B cell (primary cell): ENCODE results near the gene TSEN34. TPM values are rescaled to one million over a fixed set of nuclear protein-coding genes. Genes with fewer than 3 reads are reported as not detected.

Experiments
- ATAC-seq: fragments of 200-7000 bp; cut with Tn5 transposase; one replicate; pipeline ENCODE4 v1.10.0; 2021; ENCODE audit warnings: low read depth, mild to moderate bottlenecking, moderate number of reproducible peaks, moderate library complexity
- CTCF ChIA-PET: fragments of 350-600 bp; sonication (Branson Sonifier 250); formaldehyde crosslinking; loops from one replicate; lab custom pipeline; 2021; ENCODE audit warnings: antibody characterized with exemption, inconsistent platforms; lab: Charles Lee
- POLR2A ChIA-PET: fragments of 350-600 bp; sonication (Branson Sonifier 250); formaldehyde crosslinking; loops from one replicate; lab custom pipeline; 2021; ENCODE audit warnings: antibody characterized with exemption; lab: Charles Lee
- DNase-seq: peaks from one replicate; pipeline ENCODE4 v3.0.0; 2013
- H2AFZ ChIP-seq: 2 replicates; pipeline ENCODE4 v1.6.1; 2012; ENCODE audit warnings: mild to moderate bottlenecking, low read depth, low read length; ENCODE audit not compliant: insufficient read depth, poor library complexity, severe bottlenecking
- H3K27ac ChIP-seq, 2 donors: 1 replicate in 1 of 2; 2 replicates in 1 of 2; pipeline ENCODE4 v1.5.1; 2012 to 2013; ENCODE audit warnings: low read length in 2 of 2, mild to moderate bottlenecking in 2 of 2, moderate library complexity in 1 of 2
- H3K27me3 ChIP-seq, 4 experiments: fragments of 200-600 bp in 1 of 4; sonication (generic) in 1 of 4; replicated peaks in 1 of 4; 1 replicate in 2 of 4; 2 replicates in 2 of 4; pipeline versions ENCODE4 v1.6.1 to v1.7.0; 2013 to 2016; ENCODE audit warnings: low read length in 3 of 4, mild to moderate bottlenecking in 2 of 4, mixed read lengths in 1 of 4, moderate library complexity in 1 of 4; ENCODE audit not compliant: insufficient read depth in 4 of 4, control insufficient read depth in 3 of 4; ENCODE audit errors: control extremely low read depth in 1 of 4
- H3K36me3 ChIP-seq, 2 experiments: replicated peaks in 1 of 2; 1 replicate in 1 of 2; 2 replicates in 1 of 2; pipeline versions ENCODE4 v1.6.1 to v1.7.1; 2013; ENCODE audit warnings: low read length in 1 of 2; ENCODE audit not compliant: insufficient read depth in 2 of 2, control insufficient read depth in 1 of 2; ENCODE audit errors: control extremely low read depth in 1 of 2, extremely low read depth in 1 of 2
- H3K4me1 ChIP-seq, 2 donors: fragments of 200-600 bp in 1 of 2; sonication (generic) in 1 of 2; 1 replicate in 1 of 2; 2 replicates in 1 of 2; pipeline versions ENCODE4 v1.5.1 to v1.6.1; 2013 to 2017; ENCODE audit warnings: low read length in 2 of 2; ENCODE audit not compliant: control insufficient read depth in 2 of 2, insufficient read depth in 2 of 2
- H3K4me2 ChIP-seq: replicated peaks from 2 replicates; pipeline ENCODE3; 2012; ENCODE audit warnings: mild to moderate bottlenecking, low read depth, low read length; ENCODE audit not compliant: poor library complexity, severe bottlenecking
- H3K4me3 ChIP-seq, 5 experiments: fragments of 200-600 bp in 1 of 5; sonication (generic) in 1 of 5; 1 replicate in 3 of 5; 2 replicates in 2 of 5; pipeline versions ENCODE4 v1.5.1 to v1.7.0; 2011 to 2016; ENCODE audit warnings: low read length in 4 of 5, mild to moderate bottlenecking in 4 of 5, low read depth in 2 of 5, control low read depth in 1 of 5, moderate library complexity in 1 of 5; ENCODE audit not compliant: insufficient read depth in 1 of 5; ENCODE audit errors: control extremely low read depth in 1 of 5, extremely low read depth in 1 of 5
- H3K79me2 ChIP-seq: fragments of 200-600 bp; sonication (generic); one replicate; pipeline ENCODE4 v1.6.0; 2016; ENCODE audit warnings: low read length; ENCODE audit not compliant: control insufficient read depth, insufficient read depth
- H3K9ac ChIP-seq: fragments of 200-600 bp; sonication (generic); 2 replicates; pipeline ENCODE4 v1.6.1; 2017; ENCODE audit warnings: mild to moderate bottlenecking, low read length, moderate library complexity
- H3K9me3 ChIP-seq, 3 donors: one replicate each; pipeline versions ENCODE4 v1.6.1 to v1.7.1; 2013; ENCODE audit warnings: low read length in 2 of 3; ENCODE audit not compliant: control insufficient read depth in 2 of 3, insufficient read depth in 1 of 3; ENCODE audit errors: control extremely low read depth in 1 of 3
- H4K20me1 ChIP-seq: 2 replicates; pipeline ENCODE4 v1.6.0; 2012; ENCODE audit warnings: mild to moderate bottlenecking, low read length; ENCODE audit not compliant: insufficient read depth, control insufficient read depth, poor library complexity, severe bottlenecking
- H3K27ac Mint-ChIP-seq: one replicate; pipeline ENCODE4 v1.8.0; 2021; ENCODE audit warnings: mixed read lengths
- H3K27me3 Mint-ChIP-seq: one replicate; pipeline ENCODE4 v1.8.0; 2021; ENCODE audit warnings: mixed read lengths
- H3K4me1 Mint-ChIP-seq: one replicate; pipeline ENCODE4 v1.8.0; 2021; ENCODE audit warnings: mixed read lengths
- H3K4me3 Mint-ChIP-seq: one replicate; pipeline ENCODE4 v1.8.0; 2021; ENCODE audit warnings: mixed read lengths
- H3K9me3 Mint-ChIP-seq: one replicate; pipeline ENCODE4 v1.8.0; 2022; ENCODE audit warnings: mixed read lengths; ENCODE audit not compliant: insufficient read depth
- EZH2 ChIP-seq: IDR thresholded peaks from 2 replicates; pipeline ENCODE4 v1.6.1; 2012; ENCODE audit warnings: borderline replicate concordance, low read depth, mild to moderate bottlenecking, moderate library complexity, low read length; ENCODE audit not compliant: insufficient read depth, poor library complexity, severe bottlenecking
- WGBS: methylation state at CpG from one replicate; pipeline ENCODE4 v1.1.5; 2013; ENCODE audit warnings: missing lambda C conversion rate; ENCODE audit not compliant: insufficient coverage; 5-methylcytosine and 5-hydroxymethylcytosine counted together
- intact Hi-C: fragments of 100-400 bp; cut with micrococcal nuclease; formaldehyde crosslinking; loops from one replicate; pipeline ENCODE4 v1.10.0; 2022
- polyA plus RNA-seq: library from polyadenylated mRNA; depleted of rRNA; stranded (reverse); fragments of >200 nt; gene quantifications from 2 replicates; pipeline ENCODE4 v1.2.3, GENCODE V29; 2012
- total RNA-seq, 2 donors: library from RNA; stranded (reverse); fragments of 120-200 nt in 1 of 2; gene quantifications; 1 replicate in 1 of 2; 2 replicates in 1 of 2; pipeline versions ENCODE4 v1.2.3 to v1.2.4, GENCODE V29; 2013 to 2022
- TF ChIP-seq, protein P1 (sequence below): fragments of 200-600 bp; IDR thresholded peaks from one replicate; pipeline ENCODE4 v1.8.0; 2022; ENCODE audit warnings: antibody characterized with exemption, mild to moderate bottlenecking

TSEN34 gene
- total and polyA plus RNA-seq, 2 donors (not counting 1 experiment from before 2014, with no cell fraction given) = 17.6 to 25.1 TPM

DNA sequence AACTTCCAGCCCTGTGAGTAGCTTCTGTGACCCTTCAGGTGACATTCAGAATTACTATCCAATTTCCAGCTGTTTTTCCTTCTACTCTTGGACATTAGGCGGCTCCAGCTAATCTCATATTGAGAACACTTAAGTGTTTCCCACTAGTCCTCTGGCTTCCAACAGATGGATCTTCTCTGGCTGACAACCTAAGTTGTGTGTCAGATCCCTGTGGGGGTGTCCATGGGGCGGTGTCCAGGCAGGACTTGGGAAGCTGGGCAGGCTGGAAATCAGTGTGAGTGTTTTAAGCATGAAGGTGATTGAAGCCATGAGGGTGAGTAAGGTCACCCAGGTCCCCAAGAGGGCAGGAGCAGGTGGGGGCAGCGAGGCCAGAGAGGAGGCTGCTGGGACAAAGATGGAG lies 43.4 kb upstream of the TSEN34 start:
- H3K4me2 ChIP-seq = no peak overlapping the region
- Mint-ChIP-seq H3K27me3 (no peaks in the 10 kb centered on the region), H3K4me3 (no peak overlapping the region), H3K27ac (no peak overlapping the region), H3K9me3 (no peaks in the 10 kb centered on the region), H3K4me1 (no peaks in the 10 kb centered on the region)
- H3K4me1 ChIP-seq = no peaks in the 10 kb centered on the region
- 100% methylated on average over 3 of the region's 3 CpGs for WGBS
- no peak overlapping the region for H3K4me3 ChIP-seq
- ChIA-PET CTCF (no interaction called here), POLR2A (no interaction called here)
- peaks cover 0 to 89% of the 10 kb centered on the region in 2 experiments for H3K36me3 ChIP-seq
- ATAC-seq = no peak
- H4K20me1 ChIP-seq = peaks cover 74% of the 10 kb centered on the region
- no peak overlapping the region for H3K27ac ChIP-seq
- H3K9ac ChIP-seq = no peak overlapping the region
- H2AFZ ChIP-seq = no peak overlapping the region
- intact Hi-C loops = no loop called here
- H3K79me2 ChIP-seq = peaks cover 22% of the 10 kb centered on the region
- no peaks in the 10 kb centered on the region for H3K27me3 ChIP-seq
- TF ChIP-seq, protein P1, sequence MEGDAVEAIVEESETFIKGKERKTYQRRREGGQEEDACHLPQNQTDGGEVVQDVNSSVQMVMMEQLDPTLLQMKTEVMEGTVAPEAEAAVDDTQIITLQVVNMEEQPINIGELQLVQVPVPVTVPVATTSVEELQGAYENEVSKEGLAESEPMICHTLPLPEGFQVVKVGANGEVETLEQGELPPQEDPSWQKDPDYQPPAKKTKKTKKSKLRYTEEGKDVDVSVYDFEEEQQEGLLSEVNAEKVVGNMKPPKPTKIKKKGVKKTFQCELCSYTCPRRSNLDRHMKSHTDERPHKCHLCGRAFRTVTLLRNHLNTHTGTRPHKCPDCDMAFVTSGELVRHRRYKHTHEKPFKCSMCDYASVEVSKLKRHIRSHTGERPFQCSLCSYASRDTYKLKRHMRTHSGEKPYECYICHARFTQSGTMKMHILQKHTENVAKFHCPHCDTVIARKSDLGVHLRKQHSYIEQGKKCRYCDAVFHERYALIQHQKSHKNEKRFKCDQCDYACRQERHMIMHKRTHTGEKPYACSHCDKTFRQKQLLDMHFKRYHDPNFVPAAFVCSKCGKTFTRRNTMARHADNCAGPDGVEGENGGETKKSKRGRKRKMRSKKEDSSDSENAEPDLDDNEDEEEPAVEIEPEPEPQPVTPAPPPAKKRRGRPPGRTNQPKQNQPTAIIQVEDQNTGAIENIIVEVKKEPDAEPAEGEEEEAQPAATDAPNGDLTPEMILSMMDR = no peak
- TF ChIP-seq EZH2 = no peak
- no peaks in the 10 kb centered on the region for H3K9me3 ChIP-seq
- DNase-seq = no peak

DNA sequence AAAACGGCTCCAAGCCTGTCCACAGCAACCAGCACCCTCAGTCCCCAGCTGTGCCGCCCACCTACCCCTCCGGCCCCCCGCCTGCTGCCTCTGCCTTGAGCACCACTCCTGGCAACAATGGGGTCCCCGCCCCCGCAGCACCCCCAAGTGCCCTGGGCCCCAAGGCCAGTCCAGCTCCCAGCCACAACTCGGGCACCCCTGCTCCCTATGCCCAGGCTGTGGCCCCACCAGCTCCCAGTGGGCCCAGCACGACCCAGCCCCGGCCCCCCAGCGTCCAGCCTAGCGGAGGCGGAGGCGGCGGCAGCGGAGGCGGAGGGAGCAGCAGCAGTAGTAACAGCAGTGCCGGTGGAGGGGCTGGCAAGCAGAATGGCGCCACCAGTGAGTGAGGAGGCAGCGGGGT lies 43.0 kb upstream of the TSEN34 start:
- Mint-ChIP-seq H3K9me3 (no peaks in the 10 kb centered on the region), H3K4me1 (no peaks in the 10 kb centered on the region), H3K27me3 (no peaks in the 10 kb centered on the region), H3K4me3 (no peak overlapping the region), H3K27ac (no peak overlapping the region)
- Histone ChIP-seq H4K20me1 (peaks cover 74% of the 10 kb centered on the region), H3K4me2 (no peak overlapping the region), H3K4me1 (no peaks in the 10 kb centered on the region), H3K27ac (no peak overlapping the region), H3K9me3 (no peaks in the 10 kb centered on the region), H3K9ac (no peak overlapping the region), H2AFZ (no peak overlapping the region), H3K36me3 (peaks cover 0 to 86% of the 10 kb centered on the region in 2 experiments), H3K79me2 (peaks cover 18% of the 10 kb centered on the region), H3K4me3 (no peak overlapping the region), H3K27me3 (no peaks in the 10 kb centered on the region)
- ChIA-PET POLR2A (interaction anchor here (0.6 kb wide), 1 partner anchor 10 kb away, joined by 3 read pairs; no protein-coding TSS in a partner anchor), CTCF (no interaction called here)
- intact Hi-C loops = no loop called here
- DNase-seq = no peak
- WGBS = 97% methylated on average over 17 of the region's 19 CpGs
- TF ChIP-seq, protein P1 = no peak
- TF ChIP-seq EZH2 = no peak
- no peak for ATAC-seq
